Measurements from ENCODE around the gene DLX2.

DNA sequence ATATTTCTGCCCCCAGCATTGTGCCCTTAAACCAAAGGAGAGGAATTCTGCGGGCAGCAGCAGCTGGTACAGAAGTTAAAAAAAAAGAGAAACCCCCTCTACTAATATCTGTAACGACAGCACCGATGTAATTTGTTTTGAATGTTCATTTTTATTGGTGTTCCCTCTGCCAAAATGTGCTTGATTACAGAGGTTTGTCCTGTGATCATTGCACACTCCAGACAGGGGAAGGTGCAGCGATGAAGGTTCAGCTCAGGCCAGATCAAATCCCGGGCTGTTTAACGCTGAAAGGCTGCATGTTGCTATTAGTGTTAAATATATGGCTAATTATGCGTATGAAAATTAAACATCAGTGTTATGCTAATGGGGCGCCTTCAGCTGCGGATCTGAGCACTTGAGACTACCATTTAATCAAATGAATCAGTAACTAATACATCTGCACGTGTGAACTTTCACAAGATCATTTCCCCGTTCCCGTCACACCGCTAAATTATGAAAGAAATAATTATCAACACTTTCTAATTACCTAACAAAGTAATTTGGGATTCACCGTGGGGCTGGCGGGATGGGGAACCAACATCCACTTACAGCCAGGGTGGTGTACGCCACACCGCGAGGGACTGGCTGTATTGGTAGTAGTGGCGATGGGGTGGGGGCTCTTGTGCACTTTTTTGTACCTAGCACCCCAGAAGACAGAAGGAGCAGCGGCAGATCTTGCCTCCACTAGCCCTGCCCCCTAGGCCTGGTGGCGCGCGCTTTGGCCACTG lies 18.9 kb downstream of the DLX2 start:
- no peak for TF ChIP-seq POLR2AphosphoS5 (IDR thresholded peaks at IDR 0.05; ENCODE audit: low read depth, low read length)
- TF ChIP-seq, protein P1, sequence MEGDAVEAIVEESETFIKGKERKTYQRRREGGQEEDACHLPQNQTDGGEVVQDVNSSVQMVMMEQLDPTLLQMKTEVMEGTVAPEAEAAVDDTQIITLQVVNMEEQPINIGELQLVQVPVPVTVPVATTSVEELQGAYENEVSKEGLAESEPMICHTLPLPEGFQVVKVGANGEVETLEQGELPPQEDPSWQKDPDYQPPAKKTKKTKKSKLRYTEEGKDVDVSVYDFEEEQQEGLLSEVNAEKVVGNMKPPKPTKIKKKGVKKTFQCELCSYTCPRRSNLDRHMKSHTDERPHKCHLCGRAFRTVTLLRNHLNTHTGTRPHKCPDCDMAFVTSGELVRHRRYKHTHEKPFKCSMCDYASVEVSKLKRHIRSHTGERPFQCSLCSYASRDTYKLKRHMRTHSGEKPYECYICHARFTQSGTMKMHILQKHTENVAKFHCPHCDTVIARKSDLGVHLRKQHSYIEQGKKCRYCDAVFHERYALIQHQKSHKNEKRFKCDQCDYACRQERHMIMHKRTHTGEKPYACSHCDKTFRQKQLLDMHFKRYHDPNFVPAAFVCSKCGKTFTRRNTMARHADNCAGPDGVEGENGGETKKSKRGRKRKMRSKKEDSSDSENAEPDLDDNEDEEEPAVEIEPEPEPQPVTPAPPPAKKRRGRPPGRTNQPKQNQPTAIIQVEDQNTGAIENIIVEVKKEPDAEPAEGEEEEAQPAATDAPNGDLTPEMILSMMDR (IDR thresholded peaks at IDR 0.05) = no peak
- TF ChIP-seq SIN3A (IDR thresholded peaks at IDR 0.05; ENCODE audit: borderline replicate concordance, insufficient read depth, low read depth, low read length) = no peak
- TF ChIP-seq TCF7L2 (IDR thresholded peaks at IDR 0.05; ENCODE audit: low read depth, low read length) = no peak
